HG03064 (cell line): ENCODE data around the gene ETV7.

Experiments used
- ATAC-seq: cut with Tn5 transposase; IDR thresholded peaks from one replicate; pipeline ENCODE4 v1.9.1; 2021; ENCODE audit warnings: low read depth; ENCODE audit not compliant: unreplicated experiment

The ETV7 gene

GRCh38 chr6:36386495-36387439, 702 bp downstream of the ETV7 start:
- ATAC-seq = no peak

GRCh38 chr6:36384095-36384494, 3.4 kb downstream of the ETV7 start:
- ATAC-seq = no peak

GRCh38 chr6:36383606-36384005, 3.9 kb downstream of the ETV7 start:
- ATAC-seq = no peak

GRCh38 chr6:36382976-36383375, 4.5 kb downstream of the ETV7 start:
- no peak for ATAC-seq

- no peak for ATAC-seq
These were observed 5.7 kb downstream of the ETV7 start for GRCh38 chr6:36381502-36382389.

- no peak for ATAC-seq
These were observed 7.3 kb downstream of the ETV7 start for GRCh38 chr6:36380166-36380565.

GRCh38 chr6:36378936-36379335, 8.5 kb downstream of the ETV7 start:
- no peak for ATAC-seq

- ATAC-seq = no peak
These were observed 9.1 kb downstream of the ETV7 start for GRCh38 chr6:36378243-36378920.

GRCh38 chr6:36377594-36377993, 9.9 kb downstream of the ETV7 start:
- no peak for ATAC-seq

- ATAC-seq = no peak
These were observed 10.7 kb downstream of the ETV7 start for GRCh38 chr6:36376742-36377141.

GRCh38 chr6:36376183-36376582, 11.3 kb downstream of the ETV7 start:
- no peak for ATAC-seq

- no peak for ATAC-seq
These were observed 11.8 kb downstream of the ETV7 start for GRCh38 chr6:36375644-36376155.

- ATAC-seq = no peak
These were observed 12.5 kb downstream of the ETV7 start for GRCh38 chr6:36374972-36375371.

GRCh38 chr6:36374194-36374593, 13.3 kb downstream of the ETV7 start:
- no peak for ATAC-seq

- no peak for ATAC-seq
These were observed 14.0 kb downstream of the ETV7 start for GRCh38 chr6:36373368-36374019.

- ATAC-seq = no peak
These were observed 15.4 kb downstream of the ETV7 start for GRCh38 chr6:36372088-36372487.

GRCh38 chr6:36371211-36371610, 16.3 kb downstream of the ETV7 start:
- no peak for ATAC-seq

GRCh38 chr6:36370638-36371037, 16.8 kb downstream of the ETV7 start:
- ATAC-seq = no peak

GRCh38 chr6:36368921-36369865, 18.3 kb downstream of the ETV7 start:
- ATAC-seq = no peak
